NT2/D1 (cell line): Measurements from ENCODE around the gene ZNF436.

Experiments
- DNase-seq: peaks from one replicate; pipeline ENCODE4 v3.0.0-alpha.2; 2011; ENCODE audit warnings: low read depth, low spot score
- H3K27me3 ChIP-seq: 2 replicates; pipeline ENCODE4 v1.6.0; 2011; ENCODE audit warnings: mild to moderate bottlenecking; ENCODE audit not compliant: insufficient read length, insufficient read depth
- H3K36me3 ChIP-seq: 2 replicates; pipeline ENCODE4 v1.6.1; 2011; ENCODE audit warnings: mild to moderate bottlenecking, low read length, mixed read lengths; ENCODE audit not compliant: insufficient read depth, insufficient read length
- H3K4me1 ChIP-seq: 2 replicates; pipeline ENCODE4 v1.5.1; 2011; ENCODE audit not compliant: insufficient read depth, insufficient read length
- H3K4me3 ChIP-seq: 2 replicates; pipeline ENCODE4 v1.5.1; 2011; ENCODE audit warnings: low read depth; ENCODE audit not compliant: insufficient read length
- H3K9ac ChIP-seq: 2 replicates; pipeline ENCODE4 v1.6.0; 2011; ENCODE audit warnings: low read depth; ENCODE audit not compliant: insufficient read length
- H3K9me3 ChIP-seq: 2 replicates; pipeline ENCODE4 v1.5.1; 2011; ENCODE audit warnings: mild to moderate bottlenecking, low read length; ENCODE audit not compliant: insufficient read depth
- SUZ12 ChIP-seq: IDR thresholded peaks from 2 replicates; pipeline ENCODE4 v1.6.1; 2011; ENCODE audit not compliant: insufficient read length, insufficient read depth; ENCODE audit errors: extremely low read depth
- YY1 ChIP-seq: IDR thresholded peaks from 2 replicates; pipeline ENCODE4 v1.6.1; 2011; ENCODE audit not compliant: insufficient read length, insufficient read depth
- ZNF274 ChIP-seq: IDR thresholded peaks from 2 replicates; pipeline ENCODE4 v1.6.1; 2011; ENCODE audit warnings: mild to moderate bottlenecking, low read depth, low read length

The ZNF436 gene

DNA sequence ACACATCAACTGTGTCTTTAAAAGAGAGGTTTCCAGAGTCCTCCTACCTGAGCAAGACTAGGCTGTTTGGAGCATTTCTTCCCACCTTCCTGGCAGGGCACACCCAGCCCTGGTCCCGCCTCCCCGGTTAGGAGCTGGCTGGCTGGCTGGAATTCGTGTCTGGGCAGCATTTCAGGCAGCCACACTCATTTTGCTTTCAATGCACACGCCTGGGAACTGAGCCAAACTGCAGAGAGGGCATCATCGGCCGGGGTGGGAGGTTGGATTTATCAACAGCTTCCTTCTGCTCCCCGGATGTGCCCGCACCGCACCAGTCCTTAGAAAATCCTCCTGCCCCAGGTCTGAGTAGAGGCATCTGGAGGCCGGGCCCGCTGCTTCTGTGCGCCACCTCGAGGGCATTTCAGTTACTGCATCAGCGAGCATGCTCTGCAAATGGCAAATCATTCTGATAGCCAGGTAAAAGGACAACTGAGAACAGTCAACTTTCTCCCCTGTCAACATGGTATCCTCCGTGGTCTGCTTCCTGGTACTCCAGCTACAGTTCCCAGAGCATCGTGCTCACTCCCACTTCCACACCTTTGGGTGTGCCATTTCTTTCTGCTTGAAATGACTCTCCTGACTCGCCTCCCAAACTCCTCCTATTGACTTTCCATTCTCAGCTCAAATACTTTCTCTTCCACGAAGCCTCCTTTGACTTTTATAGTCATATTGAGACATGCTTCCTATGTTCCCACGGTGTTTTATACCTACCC is 34.3 kb upstream of the ZNF436 start:
- no peak for TF ChIP-seq ZNF274
- no peak for TF ChIP-seq SUZ12
- no peak for TF ChIP-seq YY1
- no peaks in the 10 kb centered on the region for H3K36me3 ChIP-seq
- H3K4me3 ChIP-seq: no peak overlapping the region
- no peak overlapping the region for H3K9ac ChIP-seq
- H3K9me3 ChIP-seq: no peaks in the 10 kb centered on the region
- H3K27me3 ChIP-seq: peaks cover 84% of the 10 kb centered on the region
- peak; percentile 42 for DNase-seq
- H3K4me1 ChIP-seq: no peaks in the 10 kb centered on the region

DNA sequence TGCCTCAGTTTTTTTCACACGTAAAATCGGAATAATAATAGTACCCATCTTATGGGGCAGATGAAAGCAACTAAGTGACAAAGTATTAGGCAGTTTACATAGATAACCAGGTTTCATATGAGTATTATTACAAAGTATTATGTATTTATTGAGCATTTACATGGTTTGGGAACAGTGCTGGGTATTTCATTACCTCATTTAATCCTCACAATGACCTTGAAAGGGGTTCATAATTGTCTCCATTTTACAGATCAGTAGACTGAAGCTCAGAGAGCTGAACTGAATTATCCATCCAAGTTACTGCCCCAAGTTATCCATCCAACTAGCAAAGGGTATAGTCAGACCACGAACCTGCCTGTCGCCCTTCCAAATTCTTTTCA is 33.7 kb upstream of the ZNF436 start:
- Histone ChIP-seq H3K27me3 (peaks cover 84% of the 10 kb centered on the region), H3K4me3 (no peak overlapping the region), H3K4me1 (no peaks in the 10 kb centered on the region), H3K9me3 (no peaks in the 10 kb centered on the region), H3K9ac (no peak overlapping the region), H3K36me3 (no peaks in the 10 kb centered on the region)
- DNase-seq: no peak
- TF ChIP-seq SUZ12: no peak
- TF ChIP-seq YY1: no peak
- TF ChIP-seq ZNF274: no peak

DNA sequence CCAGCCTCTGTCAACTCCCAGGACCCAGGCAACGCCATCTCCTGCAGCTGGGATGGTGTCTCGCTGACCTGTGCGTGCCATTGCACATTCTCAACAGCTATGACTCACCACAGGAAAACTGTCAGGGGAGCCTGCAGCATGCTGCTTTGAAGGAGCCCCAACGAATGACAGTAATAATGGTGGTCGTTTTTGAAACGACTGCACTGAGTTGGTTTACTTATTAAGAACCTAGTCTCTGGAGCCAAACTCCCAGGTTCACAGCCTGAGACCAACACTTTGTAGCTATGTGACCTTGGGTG is 33.4 kb upstream of the ZNF436 start:
- Histone ChIP-seq H3K9ac (no peak overlapping the region), H3K36me3 (no peaks in the 10 kb centered on the region), H3K9me3 (no peaks in the 10 kb centered on the region), H3K27me3 (peaks cover 84% of the 10 kb centered on the region), H3K4me1 (no peaks in the 10 kb centered on the region), H3K4me3 (no peak overlapping the region)
- TF ChIP-seq YY1: no peak
- no peak for TF ChIP-seq SUZ12
- TF ChIP-seq ZNF274: no peak
- DNase-seq: no peak

DNA sequence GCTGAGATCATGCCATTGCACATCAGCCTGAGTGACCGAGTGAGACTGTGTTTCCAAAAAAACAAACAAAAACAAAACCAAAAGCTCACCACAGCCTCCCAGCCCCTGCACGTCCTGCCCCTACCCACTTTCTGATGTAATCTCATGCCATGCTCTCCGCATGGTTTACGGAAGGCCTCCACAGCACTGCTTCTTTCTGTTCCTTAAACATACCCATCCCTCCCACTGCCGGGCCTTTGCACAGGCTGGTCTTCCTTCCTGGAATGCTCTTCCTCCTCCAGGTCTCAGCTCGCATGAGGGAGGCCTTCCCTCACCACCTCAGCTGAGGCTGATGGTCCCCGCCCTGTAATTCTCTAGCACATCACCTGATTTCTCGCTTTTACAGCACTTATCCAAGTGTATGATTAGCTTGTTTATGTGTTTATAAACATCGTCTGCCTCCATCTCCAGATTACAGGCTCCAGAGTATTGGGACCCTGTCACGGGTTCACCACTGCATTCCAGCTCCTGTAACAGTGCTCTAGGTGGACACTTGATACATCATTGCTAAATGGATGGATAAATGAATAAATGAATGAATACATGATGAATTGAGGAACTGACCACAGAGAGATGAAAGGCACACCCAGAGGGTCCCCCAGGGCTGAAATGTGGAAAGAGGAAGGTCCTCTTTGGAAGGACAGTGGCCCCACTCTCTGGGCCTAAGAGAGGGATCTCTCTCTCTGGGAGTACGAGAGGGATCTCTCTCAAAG is 32.8 kb upstream of the ZNF436 start:
- no peak overlapping the region for H3K9ac ChIP-seq
- no peak overlapping the region for H3K4me3 ChIP-seq
- DNase-seq: no peak
- TF ChIP-seq SUZ12 (no peak), ZNF274 (no peak), YY1 (no peak)
- no peaks in the 10 kb centered on the region for H3K4me1 ChIP-seq
- peaks cover 87% of the 10 kb centered on the region for H3K27me3 ChIP-seq
- H3K9me3 ChIP-seq: no peaks in the 10 kb centered on the region
- no peaks in the 10 kb centered on the region for H3K36me3 ChIP-seq

DNA sequence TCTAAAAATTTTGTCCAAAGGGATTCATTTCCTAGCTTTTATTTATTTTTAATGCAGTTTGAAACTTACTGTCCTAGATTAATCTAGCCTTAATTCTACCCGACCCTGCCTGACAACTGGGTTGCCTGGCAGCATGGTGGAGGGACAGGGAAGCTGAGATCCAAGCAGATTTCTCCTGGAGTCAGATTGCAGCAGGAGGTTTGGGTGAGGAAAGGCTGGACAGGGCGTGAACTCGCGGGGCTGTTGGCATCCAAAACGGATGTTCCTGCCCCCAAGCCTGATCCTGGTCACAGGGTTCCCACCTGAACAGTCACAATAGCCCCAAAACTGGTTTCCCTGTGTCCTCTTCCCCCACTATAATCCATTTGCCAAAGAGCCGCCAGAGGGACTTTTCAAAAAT is 31.7 kb upstream of the ZNF436 start:
- H3K27me3 ChIP-seq: peaks cover 89% of the 10 kb centered on the region
- no peak for DNase-seq
- no peak overlapping the region for H3K4me3 ChIP-seq
- H3K9me3 ChIP-seq: no peaks in the 10 kb centered on the region
- H3K9ac ChIP-seq: no peak overlapping the region
- no peaks in the 10 kb centered on the region for H3K4me1 ChIP-seq
- TF ChIP-seq YY1 (no peak), SUZ12 (no peak), ZNF274 (no peak)
- no peaks in the 10 kb centered on the region for H3K36me3 ChIP-seq

DNA sequence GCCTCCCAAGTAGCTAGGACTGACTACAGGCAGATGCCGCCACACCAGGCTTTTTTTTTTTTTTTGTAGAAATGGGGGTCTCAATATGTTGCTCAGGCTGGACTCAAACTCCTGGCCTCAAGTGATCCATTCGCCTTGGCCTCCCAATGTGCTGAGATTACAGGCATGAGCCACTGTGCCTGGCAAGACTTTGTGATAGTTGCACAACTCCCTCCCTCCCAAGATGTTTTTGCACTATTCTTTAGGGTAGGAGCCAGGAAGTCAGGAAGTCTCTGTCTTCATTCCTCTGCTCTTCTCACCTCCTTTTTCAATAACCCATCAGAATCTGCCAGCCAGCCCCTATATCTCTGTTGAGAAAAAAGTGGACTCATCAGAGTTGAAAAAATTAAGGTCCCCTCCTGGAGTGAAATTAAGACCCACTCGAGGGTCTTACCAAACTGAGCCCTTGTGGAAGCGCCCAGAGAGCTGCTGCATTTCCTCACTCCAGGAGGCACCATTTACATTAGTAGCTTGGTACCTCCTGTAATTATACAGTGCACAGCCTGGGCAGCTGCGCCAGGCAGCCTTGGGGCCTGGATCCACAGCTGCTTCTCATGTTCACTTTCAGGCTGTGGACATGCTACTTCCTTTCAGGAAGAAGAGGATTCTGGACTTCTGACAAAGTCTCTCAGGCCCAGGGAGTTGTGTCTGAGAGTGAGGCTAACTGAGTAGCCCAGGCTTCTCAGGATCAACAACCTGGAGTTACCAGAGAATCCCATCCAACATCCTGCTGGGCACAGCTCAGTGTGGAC is 30.9 kb upstream of the ZNF436 start:
- no peaks in the 10 kb centered on the region for H3K9me3 ChIP-seq
- H3K27me3 ChIP-seq: peaks cover 90% of the 10 kb centered on the region

DNA sequence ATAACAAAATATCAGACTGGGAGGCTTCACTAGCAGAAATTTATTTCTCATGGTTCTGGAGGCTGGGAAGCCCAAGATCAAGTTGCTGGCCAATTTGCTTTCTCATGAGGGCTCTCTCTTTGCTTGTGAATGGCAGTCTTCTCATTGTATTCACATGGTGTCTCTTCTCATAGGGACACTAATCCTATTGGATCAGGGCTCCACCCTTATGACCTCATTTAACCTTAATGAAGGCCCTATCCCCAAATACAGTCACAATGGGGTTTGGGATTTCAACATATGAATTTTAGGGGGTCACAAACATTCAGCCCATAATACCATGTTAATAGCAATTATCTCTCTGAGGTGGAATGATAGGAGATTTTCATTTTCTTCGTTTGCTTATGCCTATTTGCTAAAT is 29.6 kb upstream of the ZNF436 start:
- Histone ChIP-seq H3K27me3 (peaks cover 91% of the 10 kb centered on the region), H3K9me3 (no peaks in the 10 kb centered on the region), H3K4me1 (peaks cover 6% of the 10 kb centered on the region), H3K4me3 (no peak overlapping the region), H3K9ac (no peak overlapping the region), H3K36me3 (no peaks in the 10 kb centered on the region)
- DNase-seq: no peak
- TF ChIP-seq SUZ12 (no peak), YY1 (no peak), ZNF274 (no peak)

More for the DNA sequence above, 30.9 kb upstream of the ZNF436 start:
- H3K4me1 ChIP-seq: peaks cover 6% of the 10 kb centered on the region
- no peak overlapping the region for H3K4me3 ChIP-seq
- H3K36me3 ChIP-seq: no peaks in the 10 kb centered on the region
- no peak for DNase-seq
- no peak for TF ChIP-seq YY1
- TF ChIP-seq SUZ12: no peak
- TF ChIP-seq ZNF274: no peak
- H3K9ac ChIP-seq: no peak overlapping the region
